Glomerular visceral epithelial cell (primary cell): ENCODE data around the gene ODF2L.
A peak's percentile ranks its signal among the peaks of the same experiment; 100 is the strongest.
"Not testable (repeated sequence)": the region's sequence is repeated elsewhere in the genome, so short reads cannot be mapped to it uniquely, and the experiment has no call there.

Source experiments
- DNase-seq: peaks from one replicate; pipeline ENCODE4 v3.0.0-alpha.2; 2016; ENCODE audit errors: extremely low spot score

The ODF2L gene

DNA sequence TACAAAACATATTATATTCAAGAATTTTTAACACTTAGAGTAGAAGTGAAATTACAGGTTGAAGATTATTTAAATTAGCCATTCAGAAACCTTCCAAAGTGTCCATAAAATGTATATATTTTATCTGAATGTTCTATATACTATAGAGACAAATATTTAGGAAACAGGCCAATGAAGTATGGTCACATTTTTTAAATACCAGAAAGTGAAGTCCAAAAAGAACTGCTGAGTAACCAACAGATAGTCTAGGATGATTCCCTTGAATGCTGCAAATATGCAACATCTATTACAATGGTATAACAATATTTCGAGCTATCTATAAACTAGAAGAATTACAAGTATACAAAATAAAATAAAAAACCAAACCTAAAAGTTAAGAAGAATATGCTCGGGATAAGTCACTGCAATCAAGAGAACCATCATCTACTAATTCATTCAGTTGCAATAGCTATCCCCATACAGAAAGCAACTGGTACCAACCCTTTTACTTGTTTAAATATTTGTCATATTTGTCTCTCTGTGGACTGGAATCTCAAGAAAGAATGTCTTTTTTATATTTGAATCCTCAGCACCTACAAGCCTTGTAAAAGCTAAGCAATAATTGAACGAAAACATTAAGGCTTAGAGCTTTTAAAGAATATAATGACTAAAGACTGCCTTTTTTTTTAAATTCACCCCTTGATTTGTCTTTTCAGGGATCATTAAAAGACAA lies 8.1 kb downstream of the ODF2L start:
- no peak for DNase-seq

DNA sequence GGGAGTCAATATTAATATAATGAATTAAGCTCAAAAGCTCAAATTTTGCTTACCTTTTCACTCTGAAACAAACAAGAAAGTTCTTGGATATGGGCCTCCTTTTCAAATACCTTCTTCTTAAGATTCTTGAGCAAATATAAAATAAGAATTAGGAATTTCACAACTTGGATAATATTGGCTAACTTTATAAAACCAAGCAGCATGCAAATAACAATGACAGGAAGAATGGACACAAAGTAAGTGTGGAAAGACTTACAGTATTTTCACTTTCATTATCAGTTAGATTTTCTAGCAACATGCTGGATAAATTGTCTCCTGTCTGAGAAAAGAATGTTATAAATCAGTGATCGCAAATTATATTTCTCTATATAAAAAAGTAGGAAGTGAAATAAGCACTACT lies 13.2 kb downstream of the ODF2L start:
- no peak for DNase-seq

DNA sequence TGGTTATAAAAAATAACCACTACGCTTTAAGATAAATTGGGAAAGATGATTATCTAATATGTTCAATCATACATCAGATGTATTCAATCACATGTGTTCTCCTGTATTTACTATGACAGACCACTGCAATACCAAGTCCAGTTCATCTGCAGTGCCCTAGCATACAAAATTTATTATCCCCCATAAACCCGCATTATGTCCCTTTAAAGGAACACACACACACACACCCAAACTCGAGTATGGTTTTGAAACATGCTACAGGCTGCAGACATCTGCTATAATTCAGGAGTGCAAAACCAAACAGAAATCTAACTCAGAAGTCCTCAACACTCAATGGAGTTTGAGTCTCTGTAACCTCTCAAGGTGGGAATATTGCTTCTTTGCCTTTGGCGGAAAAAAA lies 14.9 kb downstream of the ODF2L start:
- no peak for DNase-seq

DNA sequence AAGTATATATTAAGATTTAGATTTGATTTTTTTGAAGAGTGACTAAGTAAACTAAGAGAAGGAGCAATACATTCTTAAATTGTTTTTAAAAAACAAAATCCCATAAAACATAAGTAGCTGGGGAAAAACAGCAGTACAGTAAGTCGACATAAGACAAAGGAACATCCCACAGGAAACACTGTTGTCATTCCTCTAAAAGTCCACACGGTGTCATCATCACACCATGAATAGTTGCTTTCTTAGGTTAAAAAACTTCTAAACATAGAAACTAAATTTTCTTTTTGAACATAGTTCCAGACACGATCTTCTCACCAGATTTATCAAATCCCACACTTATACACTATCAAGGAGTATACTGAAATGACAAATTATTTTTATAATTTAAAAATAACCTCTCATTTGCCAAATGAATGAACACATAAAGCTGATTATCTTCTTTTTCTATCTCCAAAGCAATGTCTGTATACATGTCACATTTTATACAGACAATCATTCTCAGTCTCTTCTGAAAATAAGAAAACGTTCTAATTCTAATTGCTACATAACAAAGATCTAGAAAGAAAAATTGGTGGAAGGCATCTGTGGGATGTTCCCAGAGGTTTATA lies 15.8 kb downstream of the ODF2L start:
- peak; percentile 71 for DNase-seq

DNA sequence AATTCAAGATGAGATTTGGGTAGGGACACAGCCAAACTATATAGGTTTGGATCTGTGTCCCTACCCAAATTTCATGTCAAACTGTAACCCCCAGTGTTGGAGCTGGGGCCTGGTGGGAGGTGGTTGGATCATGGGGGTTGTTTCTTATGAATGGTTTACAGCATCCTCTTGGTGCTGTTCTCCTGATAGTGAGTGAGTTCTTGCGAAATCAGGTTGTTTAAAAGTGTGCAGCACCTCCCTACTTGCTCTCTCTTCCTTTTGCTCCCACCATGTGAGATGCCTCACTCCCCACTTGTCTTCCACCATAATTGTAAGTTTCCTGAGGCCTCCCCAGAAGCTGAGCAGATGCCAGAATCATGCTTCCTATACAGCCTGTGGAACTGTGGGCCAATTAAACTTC lies 17.3 kb downstream of the ODF2L start:
- no peak for DNase-seq

DNA sequence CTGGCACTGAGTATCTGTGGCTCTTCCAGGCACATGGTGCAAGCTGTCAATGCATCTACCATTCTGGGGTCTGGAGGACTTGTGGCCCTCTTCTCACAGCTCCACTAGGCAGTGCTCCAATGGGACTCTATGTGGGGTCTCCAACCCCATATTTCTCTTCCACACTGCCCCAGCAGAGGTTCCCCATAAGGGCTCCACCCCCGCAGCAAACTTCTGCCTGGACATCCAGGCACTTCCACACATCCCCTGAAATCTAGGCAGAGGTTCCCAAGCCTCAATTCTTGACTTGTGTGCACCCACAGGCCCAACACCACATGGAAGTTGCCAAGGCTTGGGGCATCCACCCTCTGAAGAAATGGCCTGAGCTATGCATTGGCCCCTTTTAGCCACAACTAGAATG lies 18.8 kb downstream of the ODF2L start:
- no peak for DNase-seq

DNA sequence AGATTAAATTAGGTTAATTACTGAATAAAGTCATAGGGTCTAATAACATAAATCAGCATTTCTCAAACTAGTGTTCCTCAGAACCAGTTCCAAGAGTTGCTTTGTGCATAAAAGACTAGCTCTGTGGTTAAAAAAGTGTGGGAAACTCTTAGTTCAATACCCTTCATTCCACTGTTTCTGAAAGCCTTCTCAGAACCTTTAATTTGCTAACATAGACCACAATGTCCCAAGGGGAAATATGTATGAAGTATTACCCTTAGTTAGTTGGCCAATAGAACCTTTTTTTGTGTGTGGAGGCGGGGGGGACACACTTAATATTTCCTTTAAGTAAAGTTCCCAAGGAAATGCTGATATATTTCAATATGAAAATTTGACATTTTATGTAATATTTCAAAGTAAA lies 20.4 kb downstream of the ODF2L start:
- DNase-seq = no peak

DNA sequence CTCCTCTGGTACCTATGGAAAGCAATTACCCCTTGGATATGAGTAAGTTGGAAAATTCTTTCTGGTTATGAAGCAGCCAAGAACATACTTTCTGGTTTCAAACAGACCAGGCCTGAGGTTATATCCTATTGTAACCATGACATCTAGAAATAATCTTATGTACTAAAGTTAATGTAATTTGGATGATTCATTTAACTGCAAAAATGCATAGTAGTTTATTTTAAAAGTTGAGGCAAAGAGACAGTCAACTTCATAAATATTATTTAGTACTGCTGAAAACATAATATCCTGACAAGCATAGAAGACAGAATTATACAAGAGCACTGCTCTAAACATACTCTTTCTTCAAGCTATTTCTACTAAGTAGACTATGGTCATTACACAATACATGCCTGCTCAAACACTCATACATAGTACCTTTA lies 25.5 kb downstream of the ODF2L start:
- DNase-seq = no peak

DNA sequence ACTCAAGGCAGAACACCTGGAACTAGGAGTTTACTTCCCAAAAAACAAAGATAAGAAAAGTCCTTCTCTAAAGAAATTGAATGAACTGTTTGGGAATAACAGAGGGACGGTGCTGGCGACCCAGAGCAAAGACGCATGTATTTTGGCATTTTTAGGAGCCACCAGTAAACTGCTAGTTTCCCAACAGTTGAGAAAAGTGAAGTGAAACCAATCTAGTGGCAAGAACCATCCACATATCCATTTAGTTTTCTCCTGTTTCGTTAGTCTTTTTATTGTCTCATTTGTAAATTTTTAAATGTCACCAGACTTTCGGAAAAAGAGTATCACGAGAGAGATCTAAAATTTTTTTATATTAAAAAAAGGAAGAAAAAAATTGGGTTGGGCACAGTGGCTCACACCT lies 30.2 kb downstream of the ODF2L start:
- DNase-seq = no peak

DNA sequence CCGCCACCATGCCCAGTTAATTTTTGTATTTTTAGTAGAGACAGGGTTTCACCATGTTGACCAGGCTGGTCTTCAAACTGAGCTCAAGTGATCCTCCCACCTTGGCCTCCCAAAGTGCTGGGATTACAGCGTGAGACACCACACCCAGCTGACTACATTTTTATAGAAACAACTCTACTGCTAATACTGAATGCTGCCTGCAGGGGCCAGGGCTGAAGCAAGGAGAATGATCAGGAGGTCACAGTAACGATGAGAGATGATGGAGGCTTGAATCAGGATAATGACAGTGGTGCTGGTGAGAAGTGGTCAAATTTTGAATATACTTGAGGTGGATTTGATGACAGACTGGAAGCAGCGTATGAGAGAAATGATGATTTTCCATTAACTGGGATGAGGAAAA lies 33.3 kb downstream of the ODF2L start:
- DNase-seq = no peak

DNA sequence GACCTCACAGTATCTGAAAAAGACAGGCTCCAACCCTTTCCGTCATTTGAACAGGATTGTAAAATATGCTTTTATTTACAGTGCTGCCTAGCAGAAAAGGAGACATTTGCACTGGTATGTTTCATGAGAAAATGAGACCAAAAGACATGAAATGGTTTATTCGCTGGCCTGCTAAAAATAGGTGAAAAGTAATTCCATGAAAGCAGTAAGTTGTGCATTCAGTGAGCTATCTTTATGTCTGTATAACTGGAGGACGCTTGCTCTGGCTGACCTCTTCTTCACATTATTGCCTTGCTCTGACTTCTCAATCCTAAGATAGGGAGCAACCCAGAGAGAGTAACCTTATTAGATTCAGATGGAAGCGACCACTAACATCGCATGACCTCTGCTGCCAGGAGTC lies 38.3 kb downstream of the ODF2L start:
- DNase-seq = no peak

DNA sequence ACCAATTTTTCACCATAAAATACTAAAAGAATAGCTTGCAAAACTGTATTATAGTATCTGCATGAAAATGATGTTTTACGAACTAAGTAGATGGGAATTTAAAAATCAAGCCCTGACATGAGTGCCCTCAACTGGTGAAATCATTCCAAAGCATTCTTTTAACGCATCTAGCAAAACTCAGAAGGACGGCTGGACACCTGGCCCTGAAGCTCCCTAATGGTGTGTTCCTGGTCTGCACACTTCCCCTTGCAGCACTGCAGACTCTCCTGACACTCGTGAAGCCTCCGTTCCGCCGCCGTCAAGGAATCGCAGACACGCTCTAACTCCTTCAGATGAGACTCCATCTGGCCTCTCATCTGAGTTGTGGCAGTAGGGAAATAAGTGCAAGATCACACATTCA lies 39.9 kb downstream of the ODF2L start:
- DNase-seq = no peak

DNA sequence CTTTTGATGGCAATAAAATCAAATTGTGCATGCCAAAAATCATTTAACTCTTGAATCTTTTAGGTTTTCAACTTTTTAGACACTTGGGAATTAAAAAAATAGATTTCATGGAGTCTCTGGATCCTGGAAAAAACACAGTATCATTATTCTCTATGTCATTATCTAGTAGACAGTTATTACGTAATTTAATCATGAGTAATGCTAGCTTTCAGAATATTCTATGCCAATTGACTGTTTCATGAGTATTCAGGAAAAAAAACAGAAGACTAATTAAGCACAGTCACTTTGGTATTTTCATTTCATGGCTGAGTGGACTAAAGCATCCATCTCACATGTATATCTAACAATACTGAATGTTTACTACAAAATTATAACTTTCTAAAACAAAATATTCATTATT lies 44.0 kb downstream of the ODF2L start:
- no peak for DNase-seq

DNA sequence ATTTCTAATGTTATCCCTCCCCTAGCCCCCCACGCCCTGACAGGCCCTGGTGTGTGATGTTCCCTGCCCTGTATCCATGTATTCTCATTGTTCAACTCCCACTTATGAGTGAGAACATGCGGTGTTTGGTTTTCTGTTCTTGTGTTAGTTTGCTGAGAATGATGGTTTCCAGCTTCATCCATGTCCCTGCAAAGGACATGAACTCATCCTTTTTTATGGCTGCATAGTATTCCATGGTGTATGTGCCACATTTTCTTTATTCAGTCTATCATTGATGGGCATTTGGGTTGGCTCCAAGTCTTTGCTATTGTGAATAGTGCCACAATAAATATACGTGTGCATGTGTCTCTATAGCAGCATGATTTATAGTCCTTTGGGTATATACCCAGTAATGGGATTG lies 45.9 kb downstream of the ODF2L start:
- DNase-seq = not testable (repeated sequence)

DNA sequence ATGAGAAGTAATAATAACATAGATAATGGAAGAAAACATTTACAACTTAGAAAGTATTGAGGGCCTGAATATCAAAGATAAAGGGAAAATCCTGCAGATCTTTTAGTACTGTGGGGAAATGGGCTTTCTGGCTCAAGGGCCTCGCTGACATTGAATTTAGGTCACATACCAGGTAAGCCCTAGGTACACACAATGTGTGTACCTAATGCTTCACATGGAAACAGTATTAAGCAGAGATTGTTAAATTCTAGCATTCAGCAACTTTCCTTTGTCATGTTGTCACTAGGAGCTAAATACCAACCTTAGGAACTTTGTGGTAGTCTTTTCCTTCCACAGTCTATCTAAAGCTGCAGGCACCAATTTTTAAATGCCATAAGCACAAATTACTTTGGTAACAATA lies 49.7 kb downstream of the ODF2L start:
- DNase-seq = no peak

DNA sequence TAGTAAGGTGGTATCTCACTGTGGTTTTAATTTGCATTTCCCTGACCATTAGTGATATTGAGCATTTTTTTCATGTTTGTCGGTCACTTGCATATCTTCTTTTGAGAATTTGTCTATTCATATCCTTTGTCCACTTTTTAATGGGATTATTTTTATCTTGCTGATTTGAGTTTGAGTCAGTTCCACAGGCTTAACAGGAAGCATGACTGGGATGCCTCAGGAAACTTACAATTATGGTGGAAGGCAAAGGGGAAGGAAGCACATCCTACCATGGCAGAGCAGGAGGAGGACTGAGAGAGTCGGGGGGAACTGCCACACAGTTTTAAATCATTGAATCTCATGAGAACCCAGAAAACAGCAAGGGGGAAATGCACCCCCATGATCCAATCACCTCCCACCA lies 51.1 kb downstream of the ODF2L start:
- no peak for DNase-seq

DNA sequence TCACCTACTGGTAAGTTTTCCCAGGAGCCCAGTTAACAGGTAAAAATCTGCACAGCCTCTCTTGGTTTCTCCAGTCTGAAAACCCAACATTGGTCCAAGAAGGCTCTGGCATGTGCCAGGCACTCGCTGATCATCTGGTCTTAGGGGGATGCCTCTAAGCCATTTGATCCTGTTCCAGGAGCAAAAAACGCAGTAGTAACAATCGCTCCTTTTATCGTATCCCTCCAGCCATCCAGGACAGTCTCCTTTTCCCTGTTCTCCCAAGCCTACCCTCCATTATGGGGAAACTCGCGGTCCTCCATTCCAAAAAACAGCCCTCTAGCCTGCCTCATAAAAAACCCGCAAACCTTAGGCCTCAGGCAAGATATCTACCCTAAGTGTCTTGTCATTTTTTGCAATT lies 56.2 kb downstream of the ODF2L start:
- DNase-seq = no peak

DNA sequence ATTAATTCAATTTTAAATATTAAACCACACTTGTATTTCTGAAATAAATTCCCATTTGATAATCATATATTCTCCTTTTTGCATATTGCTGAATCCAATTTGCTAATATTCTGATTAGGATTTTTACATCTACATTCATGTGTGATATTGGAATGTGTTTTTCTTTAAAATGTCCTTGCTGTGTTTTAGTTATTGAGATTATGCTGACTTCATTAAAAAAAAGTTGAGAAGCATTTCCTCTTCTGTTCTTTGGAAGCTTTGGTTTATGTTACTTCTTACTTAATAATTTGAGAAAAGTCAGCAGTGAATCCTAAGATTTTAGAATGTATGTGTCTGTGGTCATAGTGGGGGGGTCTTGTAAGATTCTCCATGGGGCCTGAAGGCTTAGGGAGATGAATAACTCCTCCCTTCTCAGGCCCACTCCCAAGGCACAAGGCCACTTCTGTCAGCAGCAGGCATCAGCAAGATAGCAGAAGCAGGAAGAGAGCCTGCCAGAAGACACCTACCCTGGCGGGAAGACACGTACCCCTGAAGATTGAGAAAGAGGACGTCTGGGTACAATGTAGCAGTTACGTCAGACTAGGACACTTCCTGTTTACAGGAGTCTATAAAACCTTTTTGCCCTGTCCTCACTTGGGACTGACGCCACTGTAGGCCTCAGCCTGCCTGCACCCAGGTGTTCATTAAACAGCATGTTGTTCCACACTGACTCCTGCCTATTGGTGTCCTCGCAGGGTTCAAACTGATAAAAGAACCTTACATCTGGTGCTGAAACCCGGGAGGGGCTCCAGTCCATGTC lies 56.9 kb downstream of the ODF2L start:
- no peak for DNase-seq

DNA sequence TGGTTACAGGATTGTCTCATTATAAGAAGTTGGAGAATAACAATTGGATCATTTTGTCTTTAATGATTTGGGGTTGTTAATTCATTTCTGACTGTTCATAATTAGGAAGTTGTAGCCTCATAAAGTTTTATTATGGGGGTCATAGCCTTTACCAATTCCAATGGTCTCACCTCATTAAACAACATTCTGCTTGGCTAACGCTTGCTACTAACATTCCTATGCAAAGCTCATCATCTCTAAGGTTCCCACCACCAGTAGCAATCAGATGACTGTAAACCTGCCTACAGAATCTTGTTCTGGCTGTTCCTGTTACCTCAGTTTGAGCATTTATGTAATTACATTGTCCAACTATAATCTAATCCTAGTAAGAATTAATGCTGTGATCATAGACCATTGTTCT lies 60.2 kb downstream of the ODF2L start:
- DNase-seq = no peak

DNA sequence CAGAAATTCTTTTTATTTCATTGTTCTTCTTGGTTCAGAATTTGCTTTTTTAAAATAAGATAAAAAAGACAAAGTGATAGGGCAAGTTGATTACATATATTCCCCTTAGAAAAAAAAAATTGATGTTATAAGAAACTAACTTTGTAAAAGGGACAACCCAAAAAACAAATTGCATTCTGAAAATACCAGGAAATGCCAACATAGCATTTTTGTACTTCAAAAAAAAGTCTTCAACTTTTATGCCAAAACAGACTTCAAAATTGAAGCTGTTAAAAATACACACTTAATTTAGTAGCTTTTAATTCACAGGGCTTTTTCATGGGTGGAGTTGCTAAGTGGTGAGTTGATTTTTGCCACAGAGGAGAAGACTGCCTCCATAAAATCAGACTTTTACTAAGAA lies 70.9 kb downstream of the ODF2L start:
- no peak for DNase-seq

DNA sequence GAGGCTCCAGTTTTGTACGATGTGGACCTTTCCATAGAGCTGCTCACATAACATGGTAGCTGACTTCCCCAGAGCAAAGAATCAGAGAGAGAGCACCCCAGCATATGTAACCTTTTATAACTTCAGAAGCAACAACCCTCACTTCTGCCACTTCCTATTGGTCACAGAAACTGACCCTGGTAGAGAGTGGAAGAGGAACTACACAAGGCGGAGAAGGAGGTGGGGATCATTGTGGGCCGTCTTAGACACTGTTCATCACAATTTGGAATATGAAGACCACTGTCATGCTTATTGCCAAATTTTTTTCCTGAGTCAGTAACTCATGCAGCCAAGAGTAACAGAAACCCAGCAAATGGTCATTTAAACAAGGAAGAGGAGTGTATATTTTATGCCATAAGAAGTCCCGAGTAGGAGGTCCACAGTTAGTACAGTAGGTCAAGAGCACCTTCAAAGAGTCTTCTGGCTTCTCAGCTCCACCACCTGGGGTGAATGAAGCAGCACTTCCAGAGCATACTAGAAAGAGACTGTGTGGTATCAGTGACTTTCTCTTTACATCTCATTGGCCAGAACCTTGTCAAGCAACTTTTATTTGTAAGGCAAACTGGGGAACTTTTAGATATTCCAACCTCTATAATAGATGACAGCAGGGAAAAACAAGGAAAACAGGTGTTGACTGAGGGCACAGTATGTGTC lies 71.8 kb downstream of the ODF2L start:
- no peak for DNase-seq

DNA sequence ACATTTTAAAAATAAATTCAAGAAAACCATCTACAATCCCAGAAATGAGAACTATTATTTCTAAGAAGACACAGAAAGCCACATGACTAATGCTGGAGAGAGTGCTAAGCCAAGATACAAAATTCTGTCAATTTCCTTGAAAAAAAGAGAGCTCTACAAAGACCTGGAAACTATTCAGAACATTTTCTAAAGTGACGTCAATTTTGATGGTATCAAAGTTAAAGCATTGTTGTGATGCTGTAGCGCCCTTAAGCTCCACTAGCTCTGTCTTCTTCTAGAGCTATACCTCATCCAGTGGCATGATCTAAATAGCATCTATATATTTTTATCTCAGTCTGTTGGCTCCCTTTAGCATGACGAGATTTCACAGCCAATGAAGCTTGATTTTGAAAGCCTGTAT lies 73.9 kb downstream of the ODF2L start:
- no peak for DNase-seq

DNA sequence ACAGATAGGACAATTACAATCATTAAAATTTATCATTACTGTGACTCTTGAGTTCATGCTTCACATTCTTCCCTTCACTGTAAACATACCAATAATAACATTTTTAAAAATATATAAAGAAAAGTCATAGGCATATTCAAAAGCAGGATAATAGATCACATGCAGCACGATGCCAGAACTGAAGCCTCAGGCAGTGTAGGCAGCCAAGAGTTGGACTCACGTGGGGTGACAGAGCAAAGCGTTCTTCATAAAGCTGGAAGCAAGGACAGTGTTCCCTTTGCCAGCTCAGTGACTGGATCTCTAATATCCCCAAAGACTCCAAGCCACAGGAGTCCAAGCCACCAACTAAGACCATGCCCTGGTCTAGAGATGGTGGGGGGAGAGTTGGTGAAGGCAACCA lies 77.7 kb downstream of the ODF2L start:
- DNase-seq = no peak
